Measurements from ENCODE around the gene PPM1N.

Gene PPM1N

DNA sequence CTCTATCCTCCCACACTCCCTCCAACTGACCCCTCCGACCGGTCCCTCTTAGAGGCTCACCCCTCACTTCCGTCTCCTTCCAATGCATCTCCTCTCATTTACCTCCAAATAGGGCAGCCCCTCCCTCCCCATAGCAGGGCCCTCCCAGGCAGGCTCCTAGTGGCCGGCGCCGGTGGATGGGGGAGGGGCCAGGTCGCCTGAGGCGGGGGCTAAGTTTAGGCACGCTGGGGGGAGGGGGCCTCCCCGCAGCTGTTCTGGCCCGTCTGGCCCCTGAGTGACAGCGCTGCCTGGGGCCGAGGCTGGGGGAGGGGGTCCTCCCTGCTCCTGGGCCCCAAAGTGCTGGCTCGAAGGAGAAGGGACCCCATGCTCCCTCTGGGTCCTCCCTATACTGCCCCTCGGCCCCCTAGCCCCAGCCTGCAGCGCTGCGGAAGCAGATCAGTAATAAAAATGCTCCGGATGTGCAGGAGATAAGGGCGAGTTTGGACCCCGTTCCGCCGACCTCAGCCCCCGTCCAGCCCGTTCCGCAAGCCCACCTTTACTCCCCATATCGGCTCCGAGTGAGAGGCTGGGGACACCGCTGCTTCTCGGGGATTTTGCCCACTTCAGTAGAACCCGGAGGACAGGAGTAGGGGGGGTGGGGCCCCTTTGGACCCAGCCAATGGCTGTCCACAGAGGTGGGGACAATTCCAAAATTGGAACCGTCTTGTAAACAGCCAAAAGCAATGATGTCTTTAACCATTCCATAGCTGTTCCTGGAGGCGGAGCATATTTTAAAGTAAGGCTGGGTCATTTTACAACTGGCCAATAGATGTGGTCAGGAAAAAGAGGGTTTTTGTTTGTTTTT is 5.4 kb upstream of the PPM1N start:
- DNase-seq: no peak

DNA sequence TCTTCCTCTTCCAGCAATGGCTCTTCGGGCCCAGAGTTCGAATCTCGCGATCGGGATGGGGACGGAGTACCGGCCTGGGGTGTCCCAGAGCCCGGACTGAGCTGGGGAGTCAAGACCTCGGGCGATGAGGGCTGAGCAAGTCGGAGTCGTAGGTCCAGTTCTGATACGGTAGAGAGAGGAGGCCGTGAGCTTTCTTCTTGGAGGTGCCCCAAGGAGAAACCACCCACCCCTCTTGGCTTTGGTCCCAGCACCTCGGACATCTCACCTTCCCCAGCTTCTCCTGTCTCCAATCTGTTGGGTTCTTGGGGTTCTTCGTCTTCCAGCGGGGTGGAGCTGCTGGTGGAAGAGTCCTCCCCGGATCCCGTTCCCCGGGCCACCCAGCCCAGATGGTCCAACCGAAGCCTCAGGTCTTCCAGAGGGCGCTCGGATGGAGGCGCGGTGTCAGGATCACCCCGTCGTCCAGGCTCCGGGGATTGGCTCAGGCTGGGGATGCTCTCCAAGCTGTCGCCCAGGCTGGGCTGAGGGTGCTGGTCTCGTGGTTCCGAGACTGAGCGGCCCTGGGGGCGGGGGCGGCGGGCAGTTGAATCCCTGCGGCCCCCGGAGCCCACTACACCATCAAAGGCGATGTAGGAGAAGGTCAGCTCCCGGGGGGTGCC is 3.9 kb upstream of the PPM1N start:
- DNase-seq: no peak

GRCh38 chr19:45495178-45495577 is 3.1 kb upstream of the PPM1N start:
- no peak for DNase-seq

DNA sequence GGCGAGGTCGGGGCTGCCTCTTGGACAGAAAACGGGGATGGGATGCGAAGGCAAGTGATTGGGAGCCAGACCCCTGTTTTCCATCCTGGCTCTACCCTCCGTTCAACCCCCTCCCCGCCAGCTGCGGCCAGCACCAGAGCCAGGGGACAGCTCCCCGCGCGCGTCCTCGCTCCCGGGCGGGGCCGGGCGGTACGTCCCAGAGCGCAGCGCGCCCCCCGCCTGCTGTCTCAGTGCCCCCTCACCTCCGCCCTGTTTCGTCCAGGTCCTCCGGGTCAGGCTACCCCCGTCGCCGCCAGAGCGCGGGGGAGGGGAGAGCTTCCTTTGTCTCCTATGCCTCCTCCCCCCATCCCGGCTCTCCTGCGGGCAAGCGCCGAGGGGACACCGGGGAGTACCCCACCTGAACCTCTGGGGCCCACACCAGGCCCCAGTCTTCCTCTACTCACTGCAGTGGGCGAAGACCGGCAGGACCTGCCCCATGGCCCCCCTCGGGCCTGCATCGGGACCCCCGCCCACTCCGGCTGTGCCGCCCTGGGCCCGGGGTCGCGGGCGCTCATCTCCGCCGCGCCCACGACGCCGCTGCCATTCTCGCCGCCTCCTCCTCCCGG is 1.8 kb upstream of the PPM1N start:
- no peak for DNase-seq

- no peak for DNase-seq
Observed at GRCh38 chr19:45497791-45498190, 452 bp upstream of the PPM1N start.

DNA sequence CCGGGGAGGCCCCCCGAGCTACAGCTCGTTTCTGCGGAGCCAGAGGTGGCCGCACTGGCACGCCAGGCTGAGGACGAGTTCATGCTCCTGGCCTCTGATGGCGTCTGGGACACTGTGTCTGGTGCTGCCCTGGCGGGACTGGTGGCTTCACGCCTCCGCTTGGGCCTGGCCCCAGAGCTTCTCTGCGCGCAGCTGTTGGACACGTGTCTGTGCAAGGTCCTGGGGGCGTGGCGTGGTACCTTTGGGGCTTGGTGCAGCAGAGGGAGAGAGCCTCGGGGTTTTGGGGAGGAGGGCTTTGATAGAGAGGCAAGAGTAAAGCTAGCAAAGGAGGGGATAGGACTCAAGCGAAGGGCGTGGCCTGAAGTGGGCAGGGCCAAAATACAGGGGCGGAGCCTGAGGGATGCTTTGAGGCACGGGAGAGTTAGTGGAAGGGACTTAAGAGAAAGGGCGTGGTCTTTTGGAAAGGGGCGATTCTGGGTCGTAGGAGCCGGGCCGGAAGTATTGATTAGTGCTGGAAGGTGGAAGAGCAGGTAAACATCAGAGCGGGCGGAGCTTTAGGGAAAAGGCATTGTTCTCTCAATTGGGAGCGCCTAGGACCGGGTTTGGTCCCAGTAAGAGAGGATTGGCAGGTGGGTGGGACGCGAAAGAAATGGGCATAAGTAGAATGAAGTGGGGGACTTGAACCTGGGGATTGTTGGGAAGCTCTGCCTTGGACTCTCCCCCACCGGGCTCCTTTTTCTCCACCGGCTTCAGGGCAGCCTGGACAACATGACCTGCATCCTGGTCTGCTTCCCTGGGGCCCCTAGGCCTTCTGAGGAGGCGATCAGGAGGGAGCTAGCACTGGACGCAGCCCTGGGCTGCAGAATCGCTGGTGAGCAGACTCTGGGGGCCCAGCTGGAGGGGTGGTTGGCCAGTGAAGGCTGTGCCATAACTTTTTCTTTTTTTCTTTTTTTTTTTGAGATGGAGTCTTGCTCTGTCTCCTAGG is 1.2 kb downstream of the PPM1N start:
- DNase-seq: peak; percentile 80

- no peak for DNase-seq
Observed at GRCh38 chr19:45500918-45501729, 2.9 kb downstream of the PPM1N start.

GRCh38 chr19:45501730-45502014 is 3.4 kb downstream of the PPM1N start:
- DNase-seq: no peak

DNA sequence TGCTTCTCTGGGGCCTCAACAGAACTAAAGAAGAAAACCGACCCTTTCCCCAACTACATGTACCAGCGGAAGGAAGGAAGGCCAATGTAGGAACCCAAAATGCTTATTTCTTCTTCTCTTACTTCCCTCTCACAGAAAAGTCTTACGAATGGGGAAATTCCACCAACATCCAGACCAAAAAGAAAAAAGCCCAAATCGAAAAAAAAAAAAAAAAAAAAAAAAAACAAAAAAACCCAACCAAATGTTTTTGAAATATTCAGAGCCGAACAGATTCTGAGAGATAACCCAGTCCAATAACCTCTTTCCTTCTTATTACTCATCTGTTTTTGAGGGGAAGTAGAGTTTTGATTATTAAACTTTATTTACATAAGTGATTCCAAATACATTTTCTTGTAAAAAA is 3.9 kb downstream of the PPM1N start:
- DNase-seq: no peak

DNA sequence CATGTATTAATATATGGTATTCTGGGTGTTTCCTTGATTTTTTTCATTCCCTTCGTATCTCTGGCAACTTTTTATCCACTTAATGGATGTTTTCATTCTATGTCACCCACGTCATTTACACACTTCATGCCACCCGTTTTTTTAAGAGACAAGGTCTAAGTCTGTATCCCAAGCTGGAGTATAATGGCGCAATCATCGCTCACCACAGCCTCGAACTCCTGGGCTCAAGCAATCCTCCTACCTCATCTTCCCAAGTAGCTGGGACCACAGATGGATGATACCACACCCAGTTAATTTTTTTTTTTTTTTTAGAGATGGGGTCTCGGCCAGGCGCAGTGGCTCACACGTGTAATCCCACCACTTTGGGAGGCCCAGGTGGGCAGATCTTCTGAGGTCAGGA is 5.7 kb downstream of the PPM1N start:
- no peak for DNase-seq

- no peak for DNase-seq
Observed at GRCh38 chr19:45505151-45505995, 7.1 kb downstream of the PPM1N start.

- no peak for DNase-seq
Observed at GRCh38 chr19:45505996-45506245, 7.7 kb downstream of the PPM1N start.

DNA sequence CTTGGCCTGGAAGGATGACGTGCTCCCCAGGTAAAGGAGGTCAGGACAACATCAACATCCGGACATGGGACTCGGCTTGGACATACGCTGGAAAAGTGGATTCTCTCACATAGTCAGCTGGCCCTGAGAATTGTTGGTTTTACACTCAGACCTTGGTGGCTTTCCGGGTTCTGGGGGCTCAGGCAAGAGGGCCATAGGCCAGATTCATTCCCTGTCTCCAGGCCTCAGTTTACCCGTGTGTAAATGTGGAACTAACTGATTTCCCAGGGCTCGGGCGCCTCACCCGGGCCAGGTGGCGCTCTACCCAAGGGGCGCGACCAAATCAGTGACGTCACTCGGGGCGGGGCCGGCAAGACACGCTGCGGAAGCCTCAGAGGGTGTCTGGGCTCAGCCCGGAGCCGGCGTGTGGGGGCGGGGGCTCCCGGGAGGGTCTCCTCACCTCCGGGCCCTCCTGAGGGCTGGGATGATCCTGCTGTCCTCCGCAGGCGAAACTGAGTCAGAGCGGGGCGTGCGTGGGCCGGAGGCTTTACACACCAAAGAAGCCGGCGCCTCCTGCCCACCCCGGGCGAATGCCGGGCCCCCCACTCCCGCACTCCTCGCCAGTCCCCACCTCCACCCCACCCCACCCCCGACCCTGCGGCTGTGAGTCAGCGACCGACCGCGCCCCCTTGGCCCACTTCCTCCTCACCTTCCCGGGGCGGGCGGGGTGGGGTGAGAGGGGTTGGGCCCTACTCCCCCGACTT is 8.2 kb downstream of the PPM1N start:
- DNase-seq: peak; percentile 99

GRCh38 chr19:45506989-45507871 is 9.0 kb downstream of the PPM1N start, which contains the start of gene VASP:
Gene VASP (plus strand): TSS chr19:45507479. CDS start chr19:45507772, 293 bp downstream.
- peak; percentile 93 for DNase-seq

- DNase-seq: no peak
Observed at GRCh38 chr19:45507872-45508416, 9.7 kb downstream of the PPM1N start.

- peak; percentile 55 for DNase-seq
Observed at GRCh38 chr19:45508417-45508860, 10.2 kb downstream of the PPM1N start.

GRCh38 chr19:45508861-45509691 is 10.8 kb downstream of the PPM1N start:
- DNase-seq: no peak

- no peak for DNase-seq
Observed at GRCh38 chr19:45509692-45510015, 11.4 kb downstream of the PPM1N start.

All from stimulated activated CD4-positive, alpha-beta T cell treated with anti-CD3 and anti-CD28 coated beads, Interleukin-1b, Interleukin-23, amount 100 ng/mL, for 48 hours (primary cell).